ENCODE data around the gene PPDPF. TPM values are rescaled to one million over a fixed set of nuclear protein-coding genes. Genes with fewer than 3 reads are reported as not detected.

Gene PPDPF
- total and polyA plus RNA-seq, 11 donors, result 182 to 442 (median 269) TPM

DNA sequence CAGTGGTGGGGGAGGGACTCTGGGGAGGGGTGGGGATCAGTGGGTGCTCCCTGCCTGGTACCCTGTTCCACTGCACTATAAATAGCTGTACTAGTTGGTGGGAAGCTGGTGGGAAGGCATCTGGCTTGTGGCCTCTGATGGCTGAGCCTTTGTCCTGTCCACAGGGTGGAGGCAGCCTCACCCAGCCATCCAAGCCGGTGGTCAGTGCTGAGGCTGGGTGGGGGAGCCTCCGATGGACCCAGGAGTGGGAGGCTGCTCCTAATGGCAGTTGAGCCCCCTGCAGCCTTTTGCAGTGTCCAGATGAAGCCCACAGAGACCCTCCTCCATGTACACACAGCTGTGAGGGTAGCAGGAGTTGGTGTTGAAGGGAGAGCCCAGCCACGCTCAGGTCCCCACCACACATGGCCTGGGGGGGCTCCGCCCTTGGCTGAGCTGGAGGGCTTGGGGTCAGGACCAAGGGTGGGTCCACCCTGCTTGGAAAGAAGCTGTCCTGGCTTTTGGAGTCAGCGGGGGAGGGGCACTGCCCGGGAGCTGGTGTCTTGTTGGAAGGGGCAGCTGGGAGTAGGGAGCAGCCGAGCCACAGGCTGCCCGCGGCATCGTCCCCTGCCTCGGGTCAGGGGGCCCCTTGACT is 2.5 kb downstream of the PPDPF start:
- Histone ChIP-seq H3K36me3 (peaks cover 0 to 21% (median 2%) of the 10 kb centered on the region in 9 donors), H3K4me3 (no peak overlapping the region), H3K27me3 (no peaks in the 10 kb centered on the region), H3K9me3 (peaks cover 0 to 9% (median 0%) of the 10 kb centered on the region in 12 donors), H3K27ac (no peak overlapping the region), H3K4me1 (peaks cover 0 to 35% (median 22%) of the 10 kb centered on the region in 12 donors)
- TF ChIP-seq, protein P1, sequence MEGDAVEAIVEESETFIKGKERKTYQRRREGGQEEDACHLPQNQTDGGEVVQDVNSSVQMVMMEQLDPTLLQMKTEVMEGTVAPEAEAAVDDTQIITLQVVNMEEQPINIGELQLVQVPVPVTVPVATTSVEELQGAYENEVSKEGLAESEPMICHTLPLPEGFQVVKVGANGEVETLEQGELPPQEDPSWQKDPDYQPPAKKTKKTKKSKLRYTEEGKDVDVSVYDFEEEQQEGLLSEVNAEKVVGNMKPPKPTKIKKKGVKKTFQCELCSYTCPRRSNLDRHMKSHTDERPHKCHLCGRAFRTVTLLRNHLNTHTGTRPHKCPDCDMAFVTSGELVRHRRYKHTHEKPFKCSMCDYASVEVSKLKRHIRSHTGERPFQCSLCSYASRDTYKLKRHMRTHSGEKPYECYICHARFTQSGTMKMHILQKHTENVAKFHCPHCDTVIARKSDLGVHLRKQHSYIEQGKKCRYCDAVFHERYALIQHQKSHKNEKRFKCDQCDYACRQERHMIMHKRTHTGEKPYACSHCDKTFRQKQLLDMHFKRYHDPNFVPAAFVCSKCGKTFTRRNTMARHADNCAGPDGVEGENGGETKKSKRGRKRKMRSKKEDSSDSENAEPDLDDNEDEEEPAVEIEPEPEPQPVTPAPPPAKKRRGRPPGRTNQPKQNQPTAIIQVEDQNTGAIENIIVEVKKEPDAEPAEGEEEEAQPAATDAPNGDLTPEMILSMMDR (IDR thresholded peaks at IDR 0.05), result no peak
- intact Hi-C loops (cut with DNase I), result loop anchor here in 2 of 10 donors (5.0 to 10.0 kb wide), 2 partner anchors 78 to 81 kb away; no protein-coding TSS in a partner anchor
- WGBS, 4 donors, result 87 to 96% (median 92%) methylated on average over 4 to 11 of the region's 11 CpGs
- DNase-seq, result peak in 3 of 5 donors; percentile 9 to 65 (median 30)
- ATAC-seq, result no peak

DNA sequence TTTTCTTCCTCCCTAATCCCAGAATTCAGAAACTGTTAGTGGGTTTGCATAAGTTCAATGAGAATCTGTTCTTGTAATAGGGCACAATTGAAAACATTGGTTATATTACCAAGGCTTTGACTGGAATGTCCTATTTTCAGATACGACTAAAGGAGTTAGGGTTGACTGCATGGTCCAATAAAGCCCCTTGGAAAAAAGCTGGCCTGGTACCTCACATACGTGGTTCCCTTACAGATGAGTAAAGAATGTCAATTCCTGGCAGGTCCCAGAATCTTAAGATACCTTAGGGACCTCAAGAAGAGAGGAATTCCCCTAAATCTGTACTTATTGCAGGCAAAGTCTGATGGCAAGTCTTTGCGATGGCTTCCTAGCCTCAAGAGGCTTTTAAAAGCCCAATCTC is 4.6 kb downstream of the PPDPF start:
- H3K4me3 ChIP-seq, result no peak overlapping the region
- peaks cover 0 to 9% (median 0%) of the 10 kb centered on the region in 12 donors for H3K9me3 ChIP-seq
- TF ChIP-seq, protein P1 (IDR thresholded peaks at IDR 0.05), result no peak
- H3K27me3 ChIP-seq, result no peaks in the 10 kb centered on the region
- WGBS, 4 donors, result 64 to 73% (median 67%) methylated on average over 3 of the region's 3 CpGs
- peaks cover 0 to 23% (median 16%) of the 10 kb centered on the region in 12 donors for H3K4me1 ChIP-seq
- intact Hi-C loops (cut with DNase I), result loop anchor here in 1 of 10 donors (10.0 kb wide), 1 partner anchor 80 kb away; no protein-coding TSS in a partner anchor
- no peak for DNase-seq
- no peak overlapping the region for H3K27ac ChIP-seq
- peaks cover 0 to 21% (median 2%) of the 10 kb centered on the region in 9 donors for H3K36me3 ChIP-seq
- no peak for ATAC-seq

DNA sequence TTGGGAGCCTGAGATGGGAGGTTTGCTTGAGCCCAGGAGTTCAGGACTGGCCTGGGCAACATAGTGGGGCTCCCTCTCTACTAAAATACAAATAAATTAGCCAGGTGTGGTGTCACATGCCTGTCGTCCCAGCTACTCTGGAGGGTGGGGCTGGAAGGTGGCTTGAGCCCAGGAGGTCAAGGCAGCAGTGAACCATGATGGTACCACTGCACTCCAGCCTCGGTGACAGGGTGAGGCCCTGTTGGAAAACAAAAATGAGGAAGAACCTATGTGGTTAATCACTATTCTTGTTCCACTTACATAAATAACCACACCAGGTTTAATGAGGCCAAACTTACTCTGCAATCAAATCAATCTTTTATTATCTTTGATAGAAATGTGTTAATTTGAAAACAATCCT is 5.4 kb downstream of the PPDPF start:
- peak in 3 of 5 donors; percentile 3 to 9 (median 9) for DNase-seq
- Histone ChIP-seq H3K4me3 (no peak overlapping the region), H3K27me3 (no peaks in the 10 kb centered on the region), H3K9me3 (peaks cover 0 to 9% (median 0%) of the 10 kb centered on the region in 12 donors), H3K27ac (no peak overlapping the region), H3K36me3 (peaks cover 0 to 21% (median 2%) of the 10 kb centered on the region in 9 donors), H3K4me1 (peaks cover 0 to 23% (median 16%) of the 10 kb centered on the region in 12 donors)
- no peak for ATAC-seq
- TF ChIP-seq POLR2A (IDR thresholded peaks at IDR 0.05), result no peak
- TF ChIP-seq, protein P1 (IDR thresholded peaks at IDR 0.05), result no peak
- 30 to 44% (median 37%) methylated on average over 2 of the region's 2 CpGs for WGBS, 4 donors
- intact Hi-C loops (cut with DNase I), result loop anchor here in 1 of 10 donors (10.0 kb wide), 1 partner anchor 81 kb away; no protein-coding TSS in a partner anchor

DNA sequence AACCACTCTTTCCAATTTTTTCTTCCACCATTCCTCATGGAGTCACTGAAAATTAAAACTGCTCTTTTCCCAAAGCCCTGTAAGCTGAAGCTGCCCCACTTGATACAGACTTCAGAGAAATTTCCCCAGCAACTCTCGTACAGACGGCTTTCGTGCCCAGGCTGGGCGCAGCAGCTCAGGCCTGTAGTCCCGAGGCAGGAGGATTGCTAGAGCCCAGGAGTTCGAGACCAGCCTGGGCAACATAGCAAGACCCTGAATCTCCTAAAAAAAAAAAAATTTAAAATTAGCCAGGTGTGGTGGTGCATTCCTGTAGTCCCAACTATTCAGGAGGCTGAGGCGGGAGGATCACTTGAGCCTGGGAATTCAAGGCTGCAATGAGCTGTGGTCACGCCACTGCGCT is 6.6 kb downstream of the PPDPF start:
- H3K4me1 ChIP-seq, result peaks cover 0 to 12% (median 5%) of the 10 kb centered on the region in 12 donors
- WGBS, 4 donors, result 87 to 91% (median 88%) methylated on average over 9 of the region's 9 CpGs
- intact Hi-C loops (cut with DNase I), result loop anchor here in 1 of 10 donors (10.0 kb wide), 1 partner anchor 82 kb away; no protein-coding TSS in a partner anchor
- no peaks in the 10 kb centered on the region for H3K27me3 ChIP-seq
- ATAC-seq (no peak), DNase-seq (peak in 2 of 5 donors; percentile 10 to 19)
- H3K27ac ChIP-seq, result no peak overlapping the region
- TF ChIP-seq, protein P1 (IDR thresholded peaks at IDR 0.05), result no peak
- TF ChIP-seq POLR2A (IDR thresholded peaks at IDR 0.05), result no peak
- no peak overlapping the region for H3K4me3 ChIP-seq
- H3K9me3 ChIP-seq, result peaks cover 0 to 9% (median 0%) of the 10 kb centered on the region in 12 donors
- H3K36me3 ChIP-seq, result peaks cover 0 to 15% (median 1%) of the 10 kb centered on the region in 9 donors
